Osteoblast (primary cell): Measurements from ENCODE around the gene CLDN11. TPM values are rescaled to one million over a fixed set of nuclear protein-coding genes. Genes with fewer than 3 reads are reported as not detected.

Experiments used
- DNase-seq: peaks from one replicate; pipeline ENCODE4 v3.0.0; 2011; ENCODE audit warnings: low spot score, mixed read lengths; ENCODE audit not compliant: insufficient read length; ENCODE audit errors: missing footprints
- H2AFZ ChIP-seq: 2 replicates; pipeline ENCODE4 v1.6.0; 2011; ENCODE audit warnings: mild to moderate bottlenecking, low read length
- H3K27ac ChIP-seq: 2 replicates; pipeline ENCODE4 v1.5.1; 2011; ENCODE audit warnings: mild to moderate bottlenecking, low read depth, low read length, moderate library complexity
- H3K27me3 ChIP-seq: 2 replicates; pipeline ENCODE4 v1.6.0; 2012; ENCODE audit warnings: mild to moderate bottlenecking, control low read depth, inconsistent platforms, low read length, moderate library complexity; ENCODE audit not compliant: insufficient read depth
- H3K36me3 ChIP-seq: 2 replicates; pipeline ENCODE4 v1.5.1; 2011; ENCODE audit warnings: mild to moderate bottlenecking, low read length, control low read depth, moderate library complexity; ENCODE audit not compliant: insufficient read depth
- H3K4me1 ChIP-seq: 2 replicates; pipeline ENCODE4 v1.5.1; 2011; ENCODE audit warnings: mild to moderate bottlenecking, low read length, control low read depth, moderate library complexity; ENCODE audit not compliant: insufficient read depth
- H3K4me2 ChIP-seq: 2 replicates; pipeline ENCODE4 v1.6.0; 2011; ENCODE audit warnings: mild to moderate bottlenecking, low read length; ENCODE audit not compliant: insufficient read depth
- H3K4me3 ChIP-seq: fragments of 200-600 bp; sonication (generic); 3 replicates; pipeline ENCODE4 v1.5.1; 2012; ENCODE audit warnings: mild to moderate bottlenecking, low read length, inconsistent platforms; ENCODE audit not compliant: insufficient read depth
- H3K79me2 ChIP-seq: 2 replicates; pipeline ENCODE4 v1.6.0; 2012; ENCODE audit warnings: mild to moderate bottlenecking, low read length, control low read depth, inconsistent platforms; ENCODE audit not compliant: insufficient read depth
- H3K9me3 ChIP-seq: 2 replicates; pipeline ENCODE4 v1.5.1; 2011; ENCODE audit warnings: low read depth, low read length, control low read depth
- H4K20me1 ChIP-seq: 2 replicates; pipeline ENCODE4 v1.6.0; 2012; ENCODE audit warnings: mild to moderate bottlenecking, low read length, control low read depth; ENCODE audit not compliant: insufficient read depth
- CTCF ChIP-seq: IDR thresholded peaks from 2 replicates; pipeline ENCODE4 v1.5.1; 2011; ENCODE audit warnings: mild to moderate bottlenecking, low read depth, low read length, moderate library complexity; ENCODE audit errors: extremely low read depth
- total RNA-seq: library from RNA; depleted of rRNA; stranded (reverse); fragments of >200 nt; gene quantifications from 2 replicates; pipeline ENCODE4 v1.2.3, GENCODE V29; 2012

Gene CLDN11
- total RNA-seq, 1 donor = 50.3 TPM

GRCh38 chr3:170417090-170417489 is 1.6 kb upstream of the CLDN11 start:
- H3K27me3 ChIP-seq = no peaks in the 10 kb centered on the region
- no peak for DNase-seq
- no peaks in the 10 kb centered on the region for H4K20me1 ChIP-seq
- no peaks in the 10 kb centered on the region for H3K9me3 ChIP-seq
- peaks cover 2% of the 10 kb centered on the region for H3K79me2 ChIP-seq
- no peak for TF ChIP-seq CTCF
- no peaks in the 10 kb centered on the region for H3K36me3 ChIP-seq
- no peak overlapping the region for H3K4me2 ChIP-seq
- peaks cover 22% of the 10 kb centered on the region for H3K4me1 ChIP-seq
- no peak overlapping the region for H3K27ac ChIP-seq
- H3K4me3 ChIP-seq = no peak overlapping the region
- H2AFZ ChIP-seq = no peak overlapping the region

GRCh38 chr3:170419557-170420087 is 954 bp downstream of the CLDN11 start:
- Histone ChIP-seq H2AFZ (no peak overlapping the region), H3K27ac (no peak overlapping the region), H3K9me3 (no peaks in the 10 kb centered on the region), H3K36me3 (peaks cover 8% of the 10 kb centered on the region), H3K4me1 (peaks cover 16% of the 10 kb centered on the region), H3K27me3 (no peaks in the 10 kb centered on the region), H3K79me2 (peaks cover 2% of the 10 kb centered on the region), H4K20me1 (no peaks in the 10 kb centered on the region), H3K4me3 (peak overlapping the region; percentile 72), H3K4me2 (peak overlapping the region; percentile 92)
- peak; percentile 81 for DNase-seq
- TF ChIP-seq CTCF = no peak

- DNase-seq = no peak
- Histone ChIP-seq H3K4me2 (peak overlapping the region; percentile 92), H2AFZ (no peak overlapping the region), H3K9me3 (no peaks in the 10 kb centered on the region), H3K27me3 (no peaks in the 10 kb centered on the region), H3K27ac (no peak overlapping the region), H3K4me1 (peaks cover 14% of the 10 kb centered on the region), H3K4me3 (peak overlapping the region; percentile 72), H4K20me1 (no peaks in the 10 kb centered on the region), H3K36me3 (peaks cover 15% of the 10 kb centered on the region), H3K79me2 (peaks cover 2% of the 10 kb centered on the region)
- no peak for TF ChIP-seq CTCF
Measured at GRCh38 chr3:170420307-170420821, 1.7 kb downstream of the CLDN11 start.

GRCh38 chr3:170421111-170421641 is 2.5 kb downstream of the CLDN11 start:
- Histone ChIP-seq H3K36me3 (peaks cover 16% of the 10 kb centered on the region), H4K20me1 (no peaks in the 10 kb centered on the region), H3K79me2 (peaks cover 2% of the 10 kb centered on the region), H2AFZ (peak overlapping the region; percentile 66), H3K27ac (no peak overlapping the region), H3K27me3 (no peaks in the 10 kb centered on the region), H3K9me3 (no peaks in the 10 kb centered on the region), H3K4me1 (peaks cover 14% of the 10 kb centered on the region), H3K4me3 (peak overlapping the region; percentile 38), H3K4me2 (peak overlapping the region; percentile 63)
- TF ChIP-seq CTCF = no peak
- DNase-seq = peak; percentile 87
